Measurements from ENCODE around the gene BCAP31.
"Not testable (repeated sequence)": the region's sequence is repeated elsewhere in the genome, so short reads cannot be mapped to it uniquely, and the experiment has no call there.

BCAP31 gene

DNA sequence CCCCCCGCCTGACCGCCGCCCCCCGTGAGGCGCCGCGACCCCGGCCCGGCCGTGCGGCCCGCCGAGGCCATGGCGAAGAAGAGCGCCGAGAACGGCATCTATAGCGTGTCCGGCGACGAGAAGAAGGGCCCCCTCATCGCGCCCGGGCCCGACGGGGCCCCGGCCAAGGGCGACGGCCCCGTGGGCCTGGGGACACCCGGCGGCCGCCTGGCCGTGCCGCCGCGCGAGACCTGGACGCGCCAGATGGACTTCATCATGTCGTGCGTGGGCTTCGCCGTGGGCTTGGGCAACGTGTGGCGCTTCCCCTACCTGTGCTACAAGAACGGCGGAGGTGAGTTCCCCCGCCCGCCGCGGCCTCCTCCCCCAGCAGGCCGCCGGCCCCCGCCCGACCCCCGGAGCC lies 35.7 kb downstream of the BCAP31 start:
- in situ Hi-C loops (cut with MboI; ENCODE audit: low pct_unique_long_range_greater_than_20kb, low sequenced_read_pairs): no loop called here
- no peak for DNase-seq

DNA sequence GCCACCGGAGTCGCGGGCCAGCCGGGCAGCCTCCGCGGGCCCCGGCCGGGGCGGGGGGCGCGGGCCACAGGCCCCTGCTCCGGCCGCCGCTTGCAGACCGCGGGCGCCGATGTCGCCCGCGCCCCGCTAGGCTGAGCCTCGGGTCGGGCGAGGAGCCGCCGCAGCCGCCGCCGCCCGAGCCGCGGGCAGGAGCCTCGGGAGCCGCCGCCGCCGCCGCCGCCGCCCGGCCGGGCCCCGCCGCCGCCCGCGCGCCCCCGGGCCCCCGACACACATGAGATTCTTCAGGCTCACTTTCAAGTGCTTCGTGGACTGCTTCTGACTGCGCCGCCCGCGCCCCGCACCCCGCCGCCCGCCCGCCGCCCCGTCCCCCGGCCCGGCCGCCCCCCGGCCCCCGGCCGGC lies 36.1 kb downstream of the BCAP31 start:
- no peak for DNase-seq
- in situ Hi-C loops (cut with MboI; ENCODE audit: low pct_unique_long_range_greater_than_20kb, low sequenced_read_pairs): no loop called here

DNA sequence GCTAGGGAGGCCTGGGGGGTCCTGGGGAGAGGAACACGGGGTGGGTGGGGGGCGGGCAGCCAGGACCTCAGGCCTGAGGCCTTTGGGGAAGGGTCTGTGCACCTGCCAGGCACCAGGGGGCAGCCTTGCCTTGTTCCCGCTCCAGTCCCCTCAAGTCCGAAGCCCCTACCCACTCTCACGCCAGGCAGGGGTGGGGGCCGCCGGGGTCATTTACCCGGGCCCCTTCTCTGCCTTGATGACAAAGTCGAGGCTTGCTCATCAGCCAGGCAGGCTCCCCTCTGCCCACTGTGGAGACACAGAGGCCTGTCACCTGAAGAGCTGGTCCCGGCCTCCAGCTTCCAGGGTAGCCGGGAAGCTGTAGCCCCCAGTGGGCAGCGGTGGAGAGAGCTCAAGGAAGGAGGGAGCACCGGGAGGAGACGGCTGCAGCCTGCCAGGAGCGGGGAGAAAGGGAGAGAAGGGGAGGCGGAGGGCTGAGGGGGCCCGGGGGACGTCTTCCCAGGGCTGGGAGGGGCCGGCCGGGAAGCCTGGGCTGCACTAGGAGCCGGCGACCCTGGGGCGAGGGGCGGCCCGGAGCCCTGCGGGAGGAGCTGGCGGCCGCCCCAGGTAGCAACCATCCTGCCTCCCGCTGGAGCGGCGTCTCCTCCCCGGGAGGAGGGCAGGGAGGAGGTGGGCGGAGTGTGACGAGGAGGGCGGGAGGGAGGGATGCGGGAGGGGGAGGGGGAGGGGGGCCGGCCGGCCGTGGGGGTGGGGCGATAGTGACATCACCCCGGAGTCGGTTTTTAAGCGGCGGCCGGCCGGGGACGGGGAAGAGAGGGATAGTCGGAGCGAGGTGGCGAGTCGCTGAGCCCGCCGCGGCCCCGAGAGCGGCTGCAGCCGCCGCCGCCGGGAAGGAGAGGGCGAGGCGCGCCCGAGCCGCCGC lies 36.8 kb downstream of the BCAP31 start, which contains the start of gene SLC6A8:
SLC6A8 (plus strand) TSS at position 806 of the 919 bp plus-strand sequence. CDS start 649 bp downstream, outside the sequence.
- in situ Hi-C loops (cut with MboI; ENCODE audit: low pct_unique_long_range_greater_than_20kb, low sequenced_read_pairs): no loop called here
- DNase-seq: peak; percentile 58

DNA sequence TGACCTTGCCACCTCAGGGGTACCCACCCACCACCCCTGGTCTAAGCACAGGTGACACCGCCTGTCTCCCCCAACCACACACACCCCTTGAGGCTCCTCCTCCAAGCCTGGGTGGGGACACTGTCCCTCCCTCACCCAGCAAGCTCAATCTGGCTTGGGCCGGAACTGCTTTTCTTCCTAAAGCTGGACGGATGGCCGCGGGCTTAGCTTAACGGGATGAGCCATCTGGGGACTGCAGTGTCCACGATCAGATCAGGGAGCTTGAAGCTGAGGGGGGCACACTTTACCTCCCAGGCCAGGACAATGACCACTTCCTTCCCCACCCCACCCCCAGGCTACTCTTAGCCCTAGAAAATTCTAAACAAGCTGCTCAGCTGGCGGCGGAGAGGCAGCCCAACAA lies 37.5 kb downstream of the BCAP31 start:
- in situ Hi-C loops (cut with MboI; ENCODE audit: low pct_unique_long_range_greater_than_20kb, low sequenced_read_pairs): no loop called here
- DNase-seq: no peak

DNA sequence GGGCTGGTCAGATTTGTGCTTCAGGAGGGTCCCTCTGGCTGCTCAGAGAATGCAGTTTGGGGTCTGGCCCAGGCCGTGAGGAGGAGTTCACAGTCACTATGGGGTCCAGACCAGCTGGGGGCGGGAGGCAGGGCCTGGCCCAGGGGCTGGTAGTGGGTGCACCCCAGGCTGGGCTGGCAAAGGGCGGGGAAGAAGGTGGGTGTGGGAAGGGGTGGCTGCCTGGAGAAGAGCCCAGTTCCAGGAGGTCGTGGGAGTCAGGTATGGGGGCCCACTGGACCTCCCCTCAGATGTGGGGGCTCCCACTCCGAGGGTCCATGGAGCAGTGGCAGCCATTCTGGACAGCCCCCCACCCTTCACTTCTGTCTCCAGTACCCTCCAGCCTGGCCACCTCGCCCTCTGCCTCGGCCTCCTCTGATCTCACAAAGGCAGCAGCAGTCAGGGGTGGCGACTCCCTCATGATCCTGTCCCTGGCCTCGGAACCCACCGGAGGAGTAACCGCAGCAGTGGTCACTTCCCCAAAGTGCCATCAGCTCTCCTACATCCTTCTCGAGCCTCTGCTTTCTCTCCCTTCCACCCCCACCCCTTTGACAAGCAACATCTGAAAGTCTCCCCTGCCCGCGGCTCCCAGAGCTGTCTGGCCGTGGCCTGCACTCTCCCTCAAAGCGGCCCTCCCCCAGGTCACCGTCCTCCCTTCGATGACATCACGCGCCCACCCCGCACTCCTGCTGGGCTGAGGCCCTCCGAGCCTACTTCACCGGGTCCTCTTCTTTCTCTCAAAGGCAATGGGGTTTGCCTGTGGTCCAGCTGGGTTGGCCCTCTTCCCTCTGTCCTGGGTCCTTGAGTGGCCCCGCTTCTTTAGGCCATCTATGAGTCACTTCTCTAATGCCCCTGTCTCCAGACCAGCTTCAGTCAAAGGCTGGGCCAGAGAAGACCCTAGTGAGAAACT lies 38.2 kb downstream of the BCAP31 start:
- in situ Hi-C loops (cut with MboI; ENCODE audit: low pct_unique_long_range_greater_than_20kb, low sequenced_read_pairs): no loop called here
- peak; percentile 47 for DNase-seq

DNA sequence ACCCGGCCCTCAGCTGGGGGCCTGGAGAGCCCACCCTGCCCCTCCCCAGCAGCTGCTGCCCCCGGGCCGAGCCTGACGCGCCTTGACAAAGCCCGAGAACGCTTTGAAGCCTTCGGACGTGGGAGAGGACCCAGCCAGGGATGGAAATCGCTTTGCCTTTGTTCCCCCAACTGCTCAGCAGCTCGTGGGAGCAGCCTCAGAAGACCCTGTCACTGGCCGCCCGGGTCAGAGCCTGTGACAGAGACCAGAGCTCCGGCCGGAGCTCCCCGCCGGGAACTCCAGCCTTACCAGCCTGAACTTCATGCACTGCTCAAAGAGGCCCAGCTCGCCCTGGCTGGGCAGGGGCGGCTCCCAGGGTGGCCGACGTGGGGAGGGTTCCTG lies 39.0 kb downstream of the BCAP31 start:
- DNase-seq: no peak
- in situ Hi-C loops (cut with MboI; ENCODE audit: low pct_unique_long_range_greater_than_20kb, low sequenced_read_pairs): no loop called here

DNA sequence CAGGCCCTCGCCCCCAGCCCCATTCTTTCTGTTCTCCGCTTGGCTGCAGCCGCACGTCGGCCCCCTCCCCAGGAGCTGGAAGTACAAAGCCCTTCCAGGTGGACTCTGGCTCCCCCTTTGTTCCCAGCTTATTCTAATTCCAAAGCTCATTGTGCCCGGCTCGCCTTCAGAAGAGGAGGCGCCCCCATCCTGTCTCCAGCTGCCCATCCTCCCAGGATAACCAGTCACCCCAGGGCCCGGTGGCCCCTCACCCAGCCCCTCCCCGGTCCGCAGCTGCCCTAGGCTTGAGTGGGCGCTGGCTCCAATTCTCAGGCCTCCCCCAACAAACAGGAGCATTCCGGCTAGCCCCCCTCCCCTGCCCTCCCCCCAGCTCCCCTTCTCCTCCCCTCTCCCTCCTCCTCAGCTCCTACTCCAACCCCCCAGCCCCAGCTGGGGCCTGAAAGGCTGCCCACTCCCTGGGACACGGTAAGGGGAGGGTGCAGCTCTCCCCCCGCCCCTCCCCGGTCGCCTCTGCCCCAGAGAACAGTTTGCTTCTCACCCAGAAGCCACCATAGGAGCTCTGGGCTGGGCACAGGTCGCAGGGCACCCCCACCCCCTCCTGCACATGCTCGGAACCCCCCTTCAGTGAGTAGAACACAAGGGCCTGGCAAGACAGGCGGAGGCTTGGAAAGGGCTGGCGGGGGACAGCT lies 39.6 kb downstream of the BCAP31 start:
- in situ Hi-C loops (cut with MboI; ENCODE audit: low pct_unique_long_range_greater_than_20kb, low sequenced_read_pairs): no loop called here
- no peak for DNase-seq

DNA sequence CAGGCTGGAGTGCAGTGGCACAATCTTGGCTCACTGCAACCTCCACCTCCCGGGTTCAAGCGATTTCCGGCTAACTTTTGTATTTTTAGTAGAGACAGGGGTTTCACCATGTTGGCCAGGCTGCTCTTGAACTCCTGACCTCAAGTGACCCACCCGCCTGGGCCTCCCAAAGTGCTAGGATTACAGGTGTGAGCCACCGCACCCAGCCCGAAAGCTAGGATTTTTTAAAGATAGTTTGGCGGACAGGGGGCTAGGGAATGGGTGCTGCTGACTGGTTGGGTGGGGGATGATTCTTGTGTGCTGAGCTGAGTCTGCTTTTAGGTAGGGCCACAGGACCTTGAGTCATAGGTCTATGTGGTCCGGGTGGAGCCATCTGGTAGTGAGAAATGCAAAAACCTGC lies 40.7 kb downstream of the BCAP31 start:
- in situ Hi-C loops (cut with MboI; ENCODE audit: low pct_unique_long_range_greater_than_20kb, low sequenced_read_pairs); DNase-seq: not testable (repeated sequence)

DNA sequence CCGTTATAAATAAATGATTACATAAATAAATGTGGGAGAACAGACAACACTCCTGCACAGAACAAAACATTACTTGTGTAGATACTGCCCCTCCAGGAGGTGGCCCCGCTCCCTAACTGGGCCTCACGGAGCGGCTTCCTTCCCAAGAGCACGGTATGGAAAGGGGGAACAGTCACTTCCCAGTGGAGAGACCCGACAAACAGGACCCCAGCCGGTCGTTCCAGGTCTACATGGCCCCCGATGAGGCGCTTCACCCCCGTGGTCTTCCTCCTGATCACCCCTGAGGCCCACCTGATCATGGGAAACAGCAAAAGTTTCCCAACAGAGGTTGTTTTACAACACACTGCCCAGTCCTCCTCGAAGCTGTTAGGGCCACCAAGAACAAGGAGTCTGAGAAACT lies 43.0 kb downstream of the BCAP31 start:
- no peak for DNase-seq
- in situ Hi-C loops (cut with MboI; ENCODE audit: low pct_unique_long_range_greater_than_20kb, low sequenced_read_pairs): no loop called here

DNA sequence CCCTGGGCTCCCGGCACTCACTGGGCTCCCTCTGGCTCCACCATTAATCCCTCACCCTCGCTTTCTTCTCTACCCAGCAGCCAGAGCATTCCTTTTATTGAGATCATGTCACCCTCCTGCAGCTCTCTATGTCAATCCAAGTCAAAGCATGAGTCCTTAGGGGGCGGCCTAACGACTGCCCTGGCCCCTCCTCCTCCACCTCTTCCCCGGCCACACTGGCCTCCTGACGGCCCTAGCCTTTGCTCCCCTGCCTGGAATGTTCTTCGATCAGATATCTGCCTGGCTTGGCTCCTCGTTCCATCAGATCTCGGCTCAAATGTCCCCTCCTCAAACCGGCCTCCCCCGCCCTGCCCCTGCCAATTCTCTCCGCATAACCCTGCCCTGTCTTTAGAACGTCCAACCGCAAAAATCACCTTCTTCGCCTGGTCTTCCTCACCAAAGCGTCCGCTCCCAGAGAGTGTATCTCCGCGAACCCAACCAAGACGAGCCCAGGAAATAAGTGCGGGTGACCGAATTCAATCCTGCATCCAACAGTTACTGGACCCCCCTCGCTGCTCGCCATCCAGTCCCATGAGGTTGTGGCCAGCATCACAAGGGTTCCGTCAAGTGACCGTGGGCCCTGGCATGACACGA lies 49.9 kb downstream of the BCAP31 start:
- in situ Hi-C loops (cut with MboI; ENCODE audit: low pct_unique_long_range_greater_than_20kb, low sequenced_read_pairs): loop anchor here (25.0 kb wide), 2 partner anchors 112 to 712 kb away; no protein-coding TSS in a partner anchor
- DNase-seq: no peak

DNA sequence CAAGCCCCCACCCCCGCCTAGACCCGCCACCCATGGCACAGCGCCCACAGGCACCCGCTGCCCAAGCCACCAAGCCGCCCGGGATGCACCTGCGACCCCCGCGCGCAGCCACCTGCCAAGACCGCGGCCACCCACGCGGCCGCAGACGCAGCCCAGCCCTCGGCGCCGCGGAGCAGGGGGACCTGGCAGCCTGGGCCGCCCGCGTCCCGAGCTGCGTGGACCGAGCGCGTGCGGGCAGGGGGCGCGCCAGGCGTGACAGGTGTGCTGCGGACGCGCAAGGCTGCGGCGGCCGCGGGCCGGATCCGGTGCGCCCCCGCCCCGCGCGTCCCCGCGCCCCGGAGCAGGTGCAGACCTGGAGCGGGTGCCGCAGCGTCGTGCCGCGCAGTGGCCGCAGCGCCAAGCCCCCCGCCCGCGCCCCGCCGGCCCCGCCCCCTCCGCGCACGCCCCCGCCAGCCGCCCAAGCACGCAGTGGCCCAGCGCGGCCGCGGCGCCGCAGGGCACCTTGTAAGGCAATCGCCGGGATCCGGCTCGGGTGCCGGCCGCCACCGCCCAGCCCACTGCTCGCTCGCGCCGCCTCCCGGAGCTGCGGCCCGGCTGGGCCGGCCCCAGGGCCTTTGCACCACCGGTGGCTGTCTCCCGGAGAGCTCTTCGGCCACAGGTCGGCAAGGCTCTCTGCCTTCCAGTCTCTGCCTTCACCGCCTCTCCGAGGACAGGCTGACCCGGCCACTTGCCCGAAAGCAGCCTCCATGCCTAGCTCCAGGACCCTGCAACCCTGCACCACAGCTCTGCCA lies 50.6 kb downstream of the BCAP31 start, which contains the start of gene PNCK:
PNCK (minus strand) TSS at position 386 of the 791 bp plus-strand sequence. CDS start 737 bp downstream, outside the sequence.
- in situ Hi-C loops (cut with MboI; ENCODE audit: low pct_unique_long_range_greater_than_20kb, low sequenced_read_pairs): loop anchor here (25.0 kb wide), 2 partner anchors 111 to 711 kb away; no protein-coding TSS in a partner anchor
- DNase-seq: no peak

DNA sequence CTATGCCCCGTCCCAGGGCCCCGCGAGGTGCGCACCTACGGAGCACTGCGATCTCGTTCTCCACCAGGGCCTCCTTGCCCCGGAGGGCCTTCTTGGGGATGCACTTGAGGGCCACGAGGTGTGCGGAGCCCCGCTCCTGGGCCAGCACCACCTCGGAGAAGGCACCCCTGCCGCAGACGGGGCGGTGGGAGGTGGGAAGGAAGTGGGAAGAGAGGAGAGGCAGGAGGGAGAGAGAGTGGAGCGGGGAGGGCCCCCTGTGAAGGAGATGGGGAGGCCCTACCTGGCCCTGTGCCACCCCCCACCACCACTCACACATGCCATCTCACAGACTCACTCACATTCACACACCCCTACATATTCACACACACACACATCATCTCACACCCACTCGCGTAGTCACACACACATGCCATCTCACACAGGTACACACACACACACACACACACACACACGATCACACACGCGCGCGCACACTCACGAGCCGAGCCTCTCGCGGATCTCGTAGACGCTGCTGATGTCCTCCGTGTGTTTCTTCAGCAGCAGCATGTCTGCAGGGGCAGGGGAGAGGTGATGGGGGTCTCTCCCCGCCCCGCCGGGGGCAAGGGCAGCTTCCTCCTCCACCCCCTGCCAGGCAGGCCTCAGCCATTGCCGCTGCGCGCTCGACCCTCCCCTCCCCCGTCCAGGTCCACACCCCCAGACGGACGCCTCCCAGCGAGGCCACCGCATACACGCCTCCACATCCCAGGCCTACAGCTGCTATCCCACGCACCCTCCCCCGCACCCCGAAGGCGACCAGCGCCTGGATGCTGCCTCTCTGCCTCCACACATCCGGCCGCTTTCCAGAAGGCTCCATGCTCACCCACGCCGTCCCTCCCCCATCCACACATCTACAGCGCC lies 51.4 kb downstream of the BCAP31 start:
- peak; percentile 61 for DNase-seq
- in situ Hi-C loops (cut with MboI; ENCODE audit: low pct_unique_long_range_greater_than_20kb, low sequenced_read_pairs): loop anchor here (25.0 kb wide), 2 partner anchors 110 to 710 kb away; no protein-coding TSS in a partner anchor

DNA sequence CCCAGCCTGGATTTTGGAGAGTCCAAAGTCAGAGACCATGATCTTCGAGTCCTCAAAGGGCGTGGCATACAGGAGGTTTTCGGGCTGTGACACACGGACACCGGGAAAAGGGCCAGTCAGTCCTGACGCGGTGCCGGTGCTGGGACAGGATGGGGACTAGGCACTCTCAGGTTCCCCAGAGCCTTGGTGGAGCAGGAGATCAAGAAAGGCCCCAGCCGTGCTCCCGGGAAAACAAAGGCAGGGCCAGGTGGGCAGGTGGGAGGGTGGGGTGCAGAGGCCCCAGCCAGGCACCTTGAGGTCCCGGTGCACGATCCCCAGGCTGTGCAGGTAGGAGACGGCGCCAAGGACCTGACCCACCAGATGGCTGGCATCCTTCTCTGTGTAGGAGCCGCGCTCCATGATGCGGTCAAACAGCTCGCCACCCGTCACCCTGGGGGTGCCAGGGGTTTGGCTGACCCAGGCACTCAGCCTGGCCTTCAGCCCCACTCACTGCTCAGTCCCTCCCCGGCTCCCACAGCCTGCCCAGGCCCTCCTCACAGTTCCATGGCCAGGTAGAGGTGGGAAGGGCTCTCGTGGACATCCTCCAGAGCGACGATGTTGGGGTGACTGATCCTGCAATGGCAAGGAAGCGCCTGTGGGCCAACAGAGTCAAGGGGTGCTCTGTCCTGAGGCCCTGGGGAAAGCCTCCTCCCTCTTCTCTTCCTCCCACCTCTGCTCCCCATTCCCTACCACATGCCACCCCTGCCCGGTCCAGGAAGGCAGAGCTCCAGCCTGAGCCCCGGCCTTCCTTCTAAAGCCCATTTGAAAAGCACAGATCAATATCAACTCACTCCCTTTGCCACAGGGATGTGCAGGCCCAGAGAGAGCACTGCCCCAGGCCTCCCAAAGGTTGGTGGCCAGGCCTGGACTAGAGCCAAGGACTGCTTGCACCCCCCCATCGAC lies 52.3 kb downstream of the BCAP31 start:
- in situ Hi-C loops (cut with MboI; ENCODE audit: low pct_unique_long_range_greater_than_20kb, low sequenced_read_pairs): loop anchor here (25.0 kb wide), 2 partner anchors 110 to 710 kb away; no protein-coding TSS in a partner anchor

DNA sequence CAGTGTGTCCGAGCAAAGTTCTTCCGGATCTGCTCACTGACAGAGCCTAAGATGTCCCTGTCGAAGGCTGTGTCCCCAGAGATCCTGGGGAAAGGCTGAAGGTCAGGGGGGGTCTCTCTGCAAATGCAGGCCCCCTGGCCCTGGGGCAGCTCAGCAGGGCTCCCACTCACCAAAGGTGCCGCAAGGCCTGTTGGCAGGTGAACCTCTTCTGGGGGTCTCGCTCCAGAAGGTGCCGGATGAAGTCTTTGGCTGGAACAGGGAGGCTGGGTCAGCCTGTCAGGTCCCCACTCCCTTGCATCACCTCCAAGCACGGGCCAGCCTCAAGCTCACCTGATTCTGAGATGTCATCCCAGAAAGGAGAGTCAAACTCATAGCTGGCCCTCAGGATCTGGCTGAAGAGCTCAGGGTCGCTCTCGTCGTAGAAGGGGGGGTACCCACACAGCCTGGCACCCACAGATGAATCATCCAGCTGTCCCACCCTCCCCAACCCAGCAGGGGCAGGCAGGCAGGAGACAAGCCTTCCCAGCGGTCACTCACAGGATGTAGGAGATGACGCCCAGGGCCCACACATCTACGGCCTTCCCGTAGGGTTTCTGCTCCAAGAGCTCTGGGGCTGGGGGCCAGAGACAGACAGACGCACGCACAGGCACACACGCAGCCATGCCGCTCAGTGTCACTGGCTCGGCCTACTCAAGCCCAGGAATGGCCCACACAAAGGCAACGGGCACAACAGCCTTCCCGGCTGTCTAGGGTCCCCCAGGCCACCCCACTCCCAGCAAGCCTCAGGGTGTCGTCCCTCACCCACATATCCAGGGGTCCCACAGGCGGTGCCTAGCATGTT lies 53.2 kb downstream of the BCAP31 start:
- DNase-seq: no peak
- in situ Hi-C loops (cut with MboI; ENCODE audit: low pct_unique_long_range_greater_than_20kb, low sequenced_read_pairs): loop anchor here (25.0 kb wide), 2 partner anchors 109 to 709 kb away; no protein-coding TSS in a partner anchor

More for the DNA sequence above, 52.3 kb downstream of the BCAP31 start:
- DNase-seq: no peak

Measured in KBM-7 (cell line).